HG02678 (cell line): ENCODE measurements around the gene CGB2.
"Not testable (repeated sequence)": the region's sequence is repeated elsewhere in the genome, so short reads cannot be mapped to it uniquely, and the experiment has no call there.

Experiments used
- ATAC-seq: cut with Tn5 transposase; IDR thresholded peaks from one replicate; pipeline ENCODE4 v1.9.1; 2021; ENCODE audit warnings: mild to moderate bottlenecking, moderate library complexity; ENCODE audit not compliant: unreplicated experiment

The CGB2 gene

GRCh38 chr19:49009828-49010227, 21.9 kb upstream of the CGB2 start:
- ATAC-seq, result no peak

GRCh38 chr19:49010453-49010852, 21.2 kb upstream of the CGB2 start:
- no peak for ATAC-seq

GRCh38 chr19:49011194-49011593, 20.5 kb upstream of the CGB2 start:
- no peak for ATAC-seq

GRCh38 chr19:49014123-49014869, 17.4 kb upstream of the CGB2 start:
- no peak for ATAC-seq

GRCh38 chr19:49014870-49015255, 16.8 kb upstream of the CGB2 start:
- ATAC-seq, result no peak

GRCh38 chr19:49016067-49016839, 15.4 kb upstream of the CGB2 start:
- no peak for ATAC-seq

- no peak for ATAC-seq
Measured at GRCh38 chr19:49017041-49017665, 14.5 kb upstream of the CGB2 start, which contains the start of gene LHB. Gene LHB, minus strand, starts transcription at chr19:49017091. Its CDS starts 10 bp downstream, at chr19:49017081.

GRCh38 chr19:49017666-49018351, 13.9 kb upstream of the CGB2 start:
- no peak for ATAC-seq

- not testable (repeated sequence) for ATAC-seq
Measured at GRCh38 chr19:49018388-49019241, 13.1 kb upstream of the CGB2 start.

- ATAC-seq, result no peak
Measured at GRCh38 chr19:49019242-49019932, 12.3 kb upstream of the CGB2 start.

GRCh38 chr19:49020342-49020741, 11.3 kb upstream of the CGB2 start:
- ATAC-seq, result no peak

- no peak for ATAC-seq
Measured at GRCh38 chr19:49020931-49021895, 10.5 kb upstream of the CGB2 start.

- ATAC-seq, result no peak
Measured at GRCh38 chr19:49022116-49022515, 9.6 kb upstream of the CGB2 start.

GRCh38 chr19:49024233-49024632, 7.5 kb upstream of the CGB2 start, which contains the start of gene CGB3:
Gene CGB3, minus strand, starts transcription at chr19:49024333. Its CDS starts 362 bp downstream, at chr19:49023971.
- ATAC-seq, result not testable (repeated sequence)

- ATAC-seq, result not testable (repeated sequence)
Measured at GRCh38 chr19:49025088-49025487, 6.6 kb upstream of the CGB2 start.

- ATAC-seq, result not testable (repeated sequence)
Measured at GRCh38 chr19:49025599-49025998, 6.1 kb upstream of the CGB2 start.

- ATAC-seq, result not testable (repeated sequence)
Measured at GRCh38 chr19:49028686-49029085, 3.0 kb upstream of the CGB2 start.

GRCh38 chr19:49029749-49030148, 1.9 kb upstream of the CGB2 start:
- not testable (repeated sequence) for ATAC-seq
